ENCODE measurements around the gene GDAP2. TPM values are rescaled to one million over a fixed set of nuclear protein-coding genes. Genes with fewer than 3 reads are reported as not detected.

The GDAP2 gene
- total RNA-seq, 1 donor from 2014 or later, result 18.9 TPM

DNA sequence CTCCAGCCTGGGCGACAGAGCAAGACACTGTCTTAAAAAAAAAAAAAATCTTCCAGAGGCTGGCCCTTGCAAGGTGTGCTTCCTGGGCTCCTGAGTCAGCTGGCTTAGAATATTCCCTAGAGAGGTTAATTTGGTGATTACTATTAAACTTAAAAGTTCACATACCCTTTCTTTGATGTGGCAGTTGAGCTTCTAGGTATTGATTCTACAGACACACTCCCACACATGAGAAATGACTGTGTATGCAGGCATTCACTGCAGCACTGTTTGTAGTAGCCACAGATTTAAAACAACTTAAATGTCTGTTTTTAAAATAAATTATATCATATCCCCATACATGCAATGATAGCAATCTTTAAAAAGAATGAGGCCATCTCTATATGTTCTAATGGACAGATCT lies 93.4 kb downstream of the GDAP2 start:
- Histone ChIP-seq H3K27me3 (ENCODE audit: control insufficient read depth, insufficient read depth, low read length) (no peaks in the 10 kb centered on the region), H3K36me3 (ENCODE audit: control insufficient read depth, insufficient read depth, low read length) (no peaks in the 10 kb centered on the region), H3K4me3 (ENCODE audit: low read depth, low read length) (no peak overlapping the region)
- TF ChIP-seq, protein P1, sequence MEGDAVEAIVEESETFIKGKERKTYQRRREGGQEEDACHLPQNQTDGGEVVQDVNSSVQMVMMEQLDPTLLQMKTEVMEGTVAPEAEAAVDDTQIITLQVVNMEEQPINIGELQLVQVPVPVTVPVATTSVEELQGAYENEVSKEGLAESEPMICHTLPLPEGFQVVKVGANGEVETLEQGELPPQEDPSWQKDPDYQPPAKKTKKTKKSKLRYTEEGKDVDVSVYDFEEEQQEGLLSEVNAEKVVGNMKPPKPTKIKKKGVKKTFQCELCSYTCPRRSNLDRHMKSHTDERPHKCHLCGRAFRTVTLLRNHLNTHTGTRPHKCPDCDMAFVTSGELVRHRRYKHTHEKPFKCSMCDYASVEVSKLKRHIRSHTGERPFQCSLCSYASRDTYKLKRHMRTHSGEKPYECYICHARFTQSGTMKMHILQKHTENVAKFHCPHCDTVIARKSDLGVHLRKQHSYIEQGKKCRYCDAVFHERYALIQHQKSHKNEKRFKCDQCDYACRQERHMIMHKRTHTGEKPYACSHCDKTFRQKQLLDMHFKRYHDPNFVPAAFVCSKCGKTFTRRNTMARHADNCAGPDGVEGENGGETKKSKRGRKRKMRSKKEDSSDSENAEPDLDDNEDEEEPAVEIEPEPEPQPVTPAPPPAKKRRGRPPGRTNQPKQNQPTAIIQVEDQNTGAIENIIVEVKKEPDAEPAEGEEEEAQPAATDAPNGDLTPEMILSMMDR (IDR thresholded peaks at IDR 0.05; ENCODE audit: insufficient read depth, low read length, poor library complexity, severe bottlenecking), result no peak
- DNase-seq (ENCODE audit: low read depth), result no peak

- no peak for DNase-seq (ENCODE audit: low read depth)
- Histone ChIP-seq H3K27me3 (ENCODE audit: control insufficient read depth, insufficient read depth, low read length) (no peaks in the 10 kb centered on the region), H3K4me3 (ENCODE audit: low read depth, low read length) (no peak overlapping the region), H3K36me3 (ENCODE audit: control insufficient read depth, insufficient read depth, low read length) (no peaks in the 10 kb centered on the region)
- TF ChIP-seq, protein P1 (IDR thresholded peaks at IDR 0.05; ENCODE audit: insufficient read depth, low read length, poor library complexity, severe bottlenecking), result no peak
These were observed 95.0 kb downstream of the GDAP2 start for GRCh38 chr1:117834416-117834815.

- TF ChIP-seq, protein P1 (IDR thresholded peaks at IDR 0.05; ENCODE audit: insufficient read depth, low read length, poor library complexity, severe bottlenecking), result no peak
- no peak overlapping the region for H3K4me3 ChIP-seq (ENCODE audit: low read depth, low read length)
- H3K36me3 ChIP-seq (ENCODE audit: control insufficient read depth, insufficient read depth, low read length), result no peaks in the 10 kb centered on the region
- H3K27me3 ChIP-seq (ENCODE audit: control insufficient read depth, insufficient read depth, low read length), result no peaks in the 10 kb centered on the region
- DNase-seq (ENCODE audit: low read depth), result no peak
These were observed 97.0 kb downstream of the GDAP2 start for GRCh38 chr1:117832453-117832852.

DNA sequence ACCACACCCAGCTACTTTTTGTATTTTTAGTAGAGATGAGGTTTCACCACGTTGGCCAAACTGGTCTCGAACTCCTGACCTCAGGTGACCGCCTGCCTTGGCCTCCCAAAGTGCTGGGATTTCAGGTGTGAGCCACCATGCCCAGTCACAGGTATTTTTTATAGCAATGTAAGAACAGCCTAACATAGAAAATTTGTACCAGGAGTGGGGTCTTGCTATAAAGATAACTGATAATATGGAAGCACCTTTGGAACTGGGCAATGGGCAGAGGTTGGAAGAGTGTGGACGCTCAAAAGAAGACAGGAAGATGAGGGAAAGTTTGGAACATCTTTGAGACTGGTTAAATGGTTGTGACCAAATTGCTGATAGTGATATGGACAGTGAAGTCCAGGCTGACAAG lies 99.2 kb downstream of the GDAP2 start:
- H3K27me3 ChIP-seq (ENCODE audit: control insufficient read depth, insufficient read depth, low read length), result no peaks in the 10 kb centered on the region
- no peak for DNase-seq (ENCODE audit: low read depth)
- H3K36me3 ChIP-seq (ENCODE audit: control insufficient read depth, insufficient read depth, low read length), result no peaks in the 10 kb centered on the region
- no peak overlapping the region for H3K4me3 ChIP-seq (ENCODE audit: low read depth, low read length)
- TF ChIP-seq, protein P1 (IDR thresholded peaks at IDR 0.05; ENCODE audit: insufficient read depth, low read length, poor library complexity, severe bottlenecking), result no peak

DNA sequence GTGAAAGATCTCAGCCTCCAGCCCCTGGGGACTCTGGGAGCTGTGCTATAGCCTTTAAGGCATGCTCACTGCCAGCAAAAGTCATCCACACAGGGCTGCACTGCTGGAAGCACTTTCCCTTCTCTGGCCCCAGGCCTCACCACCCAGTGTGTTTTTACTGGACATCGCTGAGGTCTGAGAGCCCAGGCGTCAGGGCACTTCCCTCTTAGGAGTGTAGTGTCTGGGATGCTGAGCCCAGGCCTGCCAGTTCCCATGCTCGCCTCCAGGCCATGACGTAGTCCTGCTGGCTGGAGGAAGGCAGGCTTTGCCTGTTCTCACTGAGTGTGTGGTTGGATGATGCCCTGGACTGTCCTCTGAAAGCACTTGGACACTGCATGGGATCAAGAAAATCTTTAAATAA lies 101.2 kb downstream of the GDAP2 start:
- Histone ChIP-seq H3K4me3 (ENCODE audit: low read depth, low read length) (no peak overlapping the region), H3K36me3 (ENCODE audit: control insufficient read depth, insufficient read depth, low read length) (no peaks in the 10 kb centered on the region), H3K27me3 (ENCODE audit: control insufficient read depth, insufficient read depth, low read length) (no peaks in the 10 kb centered on the region)
- no peak for DNase-seq (ENCODE audit: low read depth)
- TF ChIP-seq, protein P1 (IDR thresholded peaks at IDR 0.05; ENCODE audit: insufficient read depth, low read length, poor library complexity, severe bottlenecking), result no peak

- TF ChIP-seq, protein P1 (IDR thresholded peaks at IDR 0.05; ENCODE audit: insufficient read depth, low read length, poor library complexity, severe bottlenecking), result no peak
- no peak overlapping the region for H3K4me3 ChIP-seq (ENCODE audit: low read depth, low read length)
- peak; percentile 42 for DNase-seq (ENCODE audit: low read depth)
- H3K36me3 ChIP-seq (ENCODE audit: control insufficient read depth, insufficient read depth, low read length), result no peaks in the 10 kb centered on the region
- H3K27me3 ChIP-seq (ENCODE audit: control insufficient read depth, insufficient read depth, low read length), result no peaks in the 10 kb centered on the region
These were observed 102.8 kb downstream of the GDAP2 start for GRCh38 chr1:117826540-117827078.

Measured in kidney epithelial cell (primary cell).